ENCODE measurements around the gene COMMD1. TPM values are rescaled to one million over a fixed set of nuclear protein-coding genes. Genes with fewer than 3 reads are reported as not detected.

Gene COMMD1
- total RNA-seq, 1 experiment from 2014 or later: 31.7 TPM

GRCh38 chr2:62050456-62051045 is 145.1 kb downstream of the COMMD1 start:
- H2AFZ ChIP-seq (ENCODE audit: low read length): no peak overlapping the region
- no peak overlapping the region for H3K4me3 ChIP-seq (ENCODE audit: low read length)
- DNase-seq: no peak
- intact Hi-C loops (cut with micrococcal nuclease): no loop called here
- H3K4me1 ChIP-seq (ENCODE audit: insufficient read depth, low read length): no peaks in the 10 kb centered on the region
- TF ChIP-seq EZH2phosphoT487 (IDR thresholded peaks at IDR 0.05; ENCODE audit: borderline replicate concordance, low read length) (no peak), CTCF (conservative IDR thresholded peaks at IDR 0.05; ENCODE audit: low read depth, low read length) (no peak), EZH2 (IDR thresholded peaks at IDR 0.05; ENCODE audit: low read length, unreplicated experiment) (no peak)
- no peaks in the 10 kb centered on the region for H3K79me2 ChIP-seq (ENCODE audit: low read length)
- no peaks in the 10 kb centered on the region for H3K36me3 ChIP-seq (ENCODE audit: low read depth, low read length)
- no peak overlapping the region for H3K4me2 ChIP-seq (ENCODE audit: low read length)
- ATAC-seq: no peak
- no peaks in the 10 kb centered on the region for H3F3A ChIP-seq (ENCODE audit: low read length, unreplicated experiment)
- no peaks in the 10 kb centered on the region for H3K9me3 ChIP-seq (ENCODE audit: low read length)
- no peak overlapping the region for H3K9ac ChIP-seq (ENCODE audit: low read length)
- no TSS peak for BruUV-seq (replicated peaks)
- no peak overlapping the region for H3K27ac ChIP-seq (ENCODE audit: low read length)
- ChIA-PET CTCF (no interaction called here), POLR2A (ENCODE audit: unreplicated experiment) (no interaction called here)
- no peaks in the 10 kb centered on the region for H3K27me3 ChIP-seq (ENCODE audit: low read length)
- no peaks in the 10 kb centered on the region for H3K9me2 ChIP-seq (replicated peaks; ENCODE audit: low read length)
- no peaks in the 10 kb centered on the region for H4K20me1 ChIP-seq (ENCODE audit: low read length)

- Histone ChIP-seq H3K36me3 (ENCODE audit: low read depth, low read length) (no peaks in the 10 kb centered on the region), H3K9ac (ENCODE audit: low read length) (no peak overlapping the region), H3K4me1 (ENCODE audit: insufficient read depth, low read length) (no peaks in the 10 kb centered on the region), H3K4me3 (ENCODE audit: low read length) (no peak overlapping the region), H3K9me3 (ENCODE audit: low read length) (no peaks in the 10 kb centered on the region), H3K79me2 (ENCODE audit: low read length) (no peaks in the 10 kb centered on the region), H3K9me2 (replicated peaks; ENCODE audit: low read length) (no peaks in the 10 kb centered on the region), H3F3A (ENCODE audit: low read length, unreplicated experiment) (no peaks in the 10 kb centered on the region), H4K20me1 (ENCODE audit: low read length) (no peaks in the 10 kb centered on the region), H3K4me2 (ENCODE audit: low read length) (no peak overlapping the region), H3K27ac (ENCODE audit: low read length) (no peak overlapping the region), H2AFZ (ENCODE audit: low read length) (no peak overlapping the region), H3K27me3 (ENCODE audit: low read length) (no peaks in the 10 kb centered on the region)
- BruUV-seq (replicated peaks): no TSS peak
- TF ChIP-seq EZH2 (IDR thresholded peaks at IDR 0.05; ENCODE audit: low read length, unreplicated experiment) (no peak), EZH2phosphoT487 (IDR thresholded peaks at IDR 0.05; ENCODE audit: borderline replicate concordance, low read length) (no peak), CTCF (conservative IDR thresholded peaks at IDR 0.05; ENCODE audit: low read depth, low read length) (no peak)
- ChIA-PET POLR2A (ENCODE audit: unreplicated experiment) (no interaction called here), CTCF (no interaction called here)
- DNase-seq: no peak
- ATAC-seq: no peak
- intact Hi-C loops (cut with micrococcal nuclease): no loop called here
These were observed 148.7 kb downstream of the COMMD1 start for GRCh38 chr2:62054029-62054791.

GRCh38 chr2:62054916-62055450 is 149.5 kb downstream of the COMMD1 start:
- Histone ChIP-seq H3K4me3 (ENCODE audit: low read length) (no peak overlapping the region), H4K20me1 (ENCODE audit: low read length) (no peaks in the 10 kb centered on the region), H3K9ac (ENCODE audit: low read length) (no peak overlapping the region), H3K27me3 (ENCODE audit: low read length) (no peaks in the 10 kb centered on the region), H2AFZ (ENCODE audit: low read length) (no peak overlapping the region), H3K9me3 (ENCODE audit: low read length) (no peaks in the 10 kb centered on the region), H3K4me1 (ENCODE audit: insufficient read depth, low read length) (no peaks in the 10 kb centered on the region), H3K27ac (ENCODE audit: low read length) (no peak overlapping the region), H3K36me3 (ENCODE audit: low read depth, low read length) (no peaks in the 10 kb centered on the region), H3F3A (ENCODE audit: low read length, unreplicated experiment) (no peaks in the 10 kb centered on the region), H3K79me2 (ENCODE audit: low read length) (no peaks in the 10 kb centered on the region), H3K9me2 (replicated peaks; ENCODE audit: low read length) (no peaks in the 10 kb centered on the region), H3K4me2 (ENCODE audit: low read length) (no peak overlapping the region)
- TF ChIP-seq EZH2phosphoT487 (IDR thresholded peaks at IDR 0.05; ENCODE audit: borderline replicate concordance, low read length) (no peak), CTCF (conservative IDR thresholded peaks at IDR 0.05; ENCODE audit: low read depth, low read length) (no peak), EZH2 (IDR thresholded peaks at IDR 0.05; ENCODE audit: low read length, unreplicated experiment) (no peak)
- CTCF ChIA-PET: no interaction called here
- ATAC-seq (no peak), DNase-seq (no peak)
- intact Hi-C loops (cut with micrococcal nuclease): no loop called here
- POLR2A ChIA-PET (ENCODE audit: unreplicated experiment): no interaction called here
- BruUV-seq (replicated peaks): no TSS peak

Measured in PC-3 (cell line).